MM.1S (cell line): Measurements from ENCODE around the gene METAP1D.

ENCODE experiments used
- DNase-seq: peaks from one replicate; pipeline ENCODE4 v3.0.0-alpha.2; 2015
- H2AFZ ChIP-seq: fragments of 300-600 bp; sonication (generic); 2 replicates; pipeline ENCODE4 v1.6.0; 2016; ENCODE audit warnings: antibody characterized with exemption, low read length
- H3F3A ChIP-seq: fragments of 300-600 bp; sonication (generic); 2 replicates; pipeline ENCODE4 v1.6.1; 2016; ENCODE audit warnings: mild to moderate bottlenecking, antibody characterized with exemption, low read length, moderate library complexity, mixed read lengths; ENCODE audit not compliant: insufficient read depth
- H3K27ac ChIP-seq: fragments of 300-600 bp; sonication (generic); 2 replicates; pipeline ENCODE4 v1.5.1; 2016; ENCODE audit warnings: mild to moderate bottlenecking, low read length
- H3K27me3 ChIP-seq: fragments of 300-600 bp; sonication (generic); replicated peaks from 2 replicates; pipeline ENCODE4 v1.6.0; 2016; ENCODE audit warnings: low read length; ENCODE audit not compliant: insufficient read depth
- H3K36me3 ChIP-seq: fragments of 300-600 bp; sonication (generic); replicated peaks from 2 replicates; pipeline ENCODE4 v1.6.1; 2016; ENCODE audit warnings: mild to moderate bottlenecking, low read length, mixed read lengths; ENCODE audit not compliant: insufficient read depth
- H3K4me1 ChIP-seq: fragments of 300-600 bp; sonication (generic); 2 replicates; pipeline ENCODE4 v1.6.1; 2016; ENCODE audit warnings: low read length, mixed read lengths
- H3K4me2 ChIP-seq: fragments of 300-600 bp; sonication (generic); 2 replicates; pipeline ENCODE4 v1.6.0; 2016; ENCODE audit warnings: low read depth, low read length
- H3K4me3 ChIP-seq: fragments of 300-600 bp; sonication (generic); 2 replicates; pipeline ENCODE4 v1.5.1; 2016; ENCODE audit warnings: low read length, mixed read lengths
- H3K79me2 ChIP-seq: fragments of 300-600 bp; sonication (generic); 2 replicates; pipeline ENCODE4 v1.6.1; 2016; ENCODE audit warnings: mixed run types, low read length, mixed read lengths
- H3K9ac ChIP-seq: fragments of 300-600 bp; sonication (generic); 2 replicates; pipeline ENCODE4 v1.6.1; 2016; ENCODE audit warnings: low read length, mixed read lengths
- H3K9me2 ChIP-seq: fragments of 300-600 bp; sonication (generic); replicated peaks from 2 replicates; pipeline ENCODE4 v1.6.1; 2016; ENCODE audit warnings: mild to moderate bottlenecking, low read length, mixed read lengths; ENCODE audit not compliant: insufficient read depth
- H3K9me3 ChIP-seq: fragments of 300-600 bp; sonication (generic); replicated peaks from 2 replicates; pipeline ENCODE4 v1.6.1; 2016; ENCODE audit warnings: mild to moderate bottlenecking, low read length, mixed read lengths; ENCODE audit not compliant: insufficient read depth
- H4K20me1 ChIP-seq: fragments of 300-600 bp; sonication (generic); 2 replicates; pipeline ENCODE4 v1.6.1; 2016; ENCODE audit warnings: mild to moderate bottlenecking, low read length, moderate library complexity, mixed read lengths; ENCODE audit not compliant: insufficient read depth
- CTCF ChIP-seq: fragments of 300-600 bp; sonication (generic); IDR thresholded peaks from 2 replicates; pipeline ENCODE4 v1.5.1; 2016; ENCODE audit warnings: antibody characterized with exemption, low read length, mixed read lengths
- EZH2 ChIP-seq: fragments of 300-600 bp; sonication (generic); optimal IDR thresholded peaks from 2 replicates; pipeline ENCODE3; 2017; ENCODE audit warnings: low read depth, mild to moderate bottlenecking, antibody characterized with exemption, low read length, mixed read lengths
- EZH2phosphoT487 ChIP-seq: fragments of 300-600 bp; sonication (generic); IDR thresholded peaks from 2 replicates; pipeline ENCODE4 v1.6.1; 2018; ENCODE audit warnings: antibody characterized with exemption, low read length

Gene METAP1D

GRCh38 chr2:171985076-171985475 lies 14.7 kb upstream of the METAP1D start:
- H3K4me1 ChIP-seq: no peaks in the 10 kb centered on the region
- no peak for DNase-seq
- H3K9me2 ChIP-seq: no peaks in the 10 kb centered on the region
- no peak overlapping the region for H2AFZ ChIP-seq
- no peaks in the 10 kb centered on the region for H3K79me2 ChIP-seq
- H3K36me3 ChIP-seq: no peaks in the 10 kb centered on the region; the same call in 1 of the 2 replicates
- H3F3A ChIP-seq: no peaks in the 10 kb centered on the region; the same call in 1 of the 2 replicates
- H3K4me2 ChIP-seq: no peak overlapping the region
- no peaks in the 10 kb centered on the region for H4K20me1 ChIP-seq
- H3K27ac ChIP-seq: no peak overlapping the region
- no peaks in the 10 kb centered on the region for H3K27me3 ChIP-seq
- H3K9me3 ChIP-seq: no peaks in the 10 kb centered on the region
- no peak overlapping the region for H3K4me3 ChIP-seq
- H3K9ac ChIP-seq: no peak overlapping the region
- TF ChIP-seq CTCF (no peak), EZH2 (no peak), EZH2phosphoT487 (no peak)

DNA sequence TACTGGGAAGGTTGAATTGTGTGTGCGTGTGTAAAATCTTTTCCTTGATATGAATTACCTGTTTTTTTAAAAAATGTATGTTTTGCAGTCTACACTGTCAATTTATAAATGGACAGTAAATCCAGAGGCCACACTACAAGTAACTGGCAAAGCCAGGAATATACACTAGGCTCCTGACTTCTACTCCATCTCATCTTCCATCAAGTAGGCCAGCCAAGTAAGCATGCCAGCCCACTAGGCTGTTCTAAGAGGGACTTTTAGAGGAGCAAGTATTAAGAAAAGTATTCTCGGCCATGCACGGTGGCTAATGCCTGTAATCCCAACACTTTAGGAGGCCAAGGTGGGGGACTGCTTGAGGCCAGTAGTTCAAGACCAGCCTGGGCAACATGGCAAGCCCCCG lies 13.0 kb upstream of the METAP1D start:
- Histone ChIP-seq H3K4me1 (no peaks in the 10 kb centered on the region), H2AFZ (no peak overlapping the region), H3K9ac (no peak overlapping the region), H3K79me2 (no peaks in the 10 kb centered on the region), H3K4me2 (no peak overlapping the region), H3K36me3 (no peaks in the 10 kb centered on the region), H3K9me2 (no peaks in the 10 kb centered on the region), H3K9me3 (no peaks in the 10 kb centered on the region), H4K20me1 (no peaks in the 10 kb centered on the region), H3F3A (no peaks in the 10 kb centered on the region; the same call in 1 of the 2 replicates), H3K27me3 (no peaks in the 10 kb centered on the region), H3K27ac (no peak overlapping the region), H3K4me3 (no peak overlapping the region)
- no peak for DNase-seq
- no peak for TF ChIP-seq CTCF
- TF ChIP-seq EZH2phosphoT487: no peak
- no peak for TF ChIP-seq EZH2

DNA sequence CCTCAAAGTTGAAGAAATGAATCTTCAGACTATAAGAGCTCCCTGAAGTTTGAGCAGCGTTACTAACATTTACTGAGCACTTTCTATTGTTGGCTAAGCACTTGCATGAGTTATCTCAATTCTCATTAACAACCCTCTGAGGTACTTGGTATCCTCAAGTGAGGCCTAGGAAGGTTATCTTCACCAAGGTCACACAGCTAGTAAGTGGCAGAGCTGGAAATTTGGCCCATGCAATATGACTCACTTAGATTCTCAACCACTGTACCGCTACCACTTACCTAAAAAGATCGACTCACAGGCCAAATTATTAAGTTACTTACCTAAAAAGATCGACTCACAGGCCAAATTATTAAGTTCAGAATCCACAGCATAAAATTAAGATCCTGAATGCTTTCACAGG lies 8.7 kb upstream of the METAP1D start:
- Histone ChIP-seq H3K4me3 (no peak overlapping the region), H2AFZ (no peak overlapping the region)
- DNase-seq: no peak

More for the DNA sequence above, 8.7 kb upstream of the METAP1D start:
- Histone ChIP-seq H3K9me3 (no peaks in the 10 kb centered on the region), H3K27ac (no peak overlapping the region), H3K4me2 (no peak overlapping the region), H3K9ac (no peak overlapping the region), H3K9me2 (no peaks in the 10 kb centered on the region), H3K27me3 (no peaks in the 10 kb centered on the region), H4K20me1 (no peaks in the 10 kb centered on the region), H3K4me1 (no peaks in the 10 kb centered on the region), H3K36me3 (no peaks in the 10 kb centered on the region), H3F3A (no peaks in the 10 kb centered on the region; the same call in 1 of the 2 replicates), H3K79me2 (no peaks in the 10 kb centered on the region)
- TF ChIP-seq EZH2phosphoT487 (no peak), CTCF (no peak), EZH2 (no peak)
